ENCODE results near the gene APOL4. TPM values are rescaled to one million over a fixed set of nuclear protein-coding genes. Genes with fewer than 3 reads are reported as not detected.

Gene APOL4
- polyA plus RNA-seq, 1 donor (not counting 4 experiments of a cell fraction or from before 2014, with no cell fraction given): 0.08 TPM

GRCh38 chr22:36208914-36209313 is 7.3 kb upstream of the APOL4 start:
- dilution Hi-C loops (cut with MboI; ENCODE audit: extremely low pct_ligation_motif_present, low sequenced_read_pairs): no loop called here
- TF ChIP-seq CTCF (optimal IDR thresholded peaks at IDR 0.05 in 1 of 3, IDR thresholded peaks at IDR 0.05 in 1 of 3, conservative IDR thresholded peaks at IDR 0.05 in 1 of 3; ENCODE audit: extremely low read depth in 1 of 3, insufficient read depth in 2 of 3, low read length in 3 of 3) (no peak), EZH2 (IDR thresholded peaks at IDR 0.05; ENCODE audit: low read length) (no peak)
- Histone ChIP-seq H2AFZ (ENCODE audit: control insufficient read depth, low read length) (no peak overlapping the region), H3K4me1 (ENCODE audit: control insufficient read depth, extremely low read depth, insufficient read depth, low read length) (no peaks in the 10 kb centered on the region), H3K36me3 (ENCODE audit: control insufficient read depth in 2 of 2, extremely low read depth in 1 of 2, insufficient read depth in 2 of 2, low read length in 2 of 2) (no peaks in the 10 kb centered on the region), H3K9ac (ENCODE audit: control insufficient read depth, extremely low read depth, insufficient read depth, low read length) (no peak overlapping the region), H3K9me3 (ENCODE audit: control insufficient read depth, low read depth, low read length) (no peaks in the 10 kb centered on the region), H3K9me1 (ENCODE audit: control insufficient read depth, extremely low read depth, insufficient read depth, low read length) (no peaks in the 10 kb centered on the region), H3K4me3 (ENCODE audit: control insufficient read depth in 2 of 3, extremely low read depth in 1 of 3, insufficient read depth in 2 of 3, low read depth in 1 of 3, low read length in 3 of 3) (no peak overlapping the region), H3K27me3 (ENCODE audit: control insufficient read depth, extremely low read depth, insufficient read depth, low read length) (peaks cover 15% of the 10 kb centered on the region), H3K27ac (ENCODE audit: control insufficient read depth, insufficient read depth, low read length) (no peak overlapping the region), H3K79me2 (ENCODE audit: control insufficient read depth, insufficient read depth, low read length) (no peaks in the 10 kb centered on the region), H3K4me2 (ENCODE audit: control insufficient read depth, extremely low read depth, insufficient read depth, low read depth, low read length) (no peak overlapping the region), H4K20me1 (ENCODE audit: control insufficient read depth, extremely low read depth, insufficient read depth, low read length) (no peaks in the 10 kb centered on the region)
- FAIRE-seq (no peak), DNase-seq (ENCODE audit: low read depth, low spot score) (no peak)

- DNase-seq (ENCODE audit: low read depth, low spot score): no peak
Measured at GRCh38 chr22:36208162-36208765, 6.7 kb upstream of the APOL4 start.

More at GRCh38 chr22:36208162-36208765, 6.7 kb upstream of the APOL4 start:
- Histone ChIP-seq H2AFZ (ENCODE audit: control insufficient read depth, low read length) (no peak overlapping the region), H3K9me1 (ENCODE audit: control insufficient read depth, extremely low read depth, insufficient read depth, low read length) (no peaks in the 10 kb centered on the region), H3K9me3 (ENCODE audit: control insufficient read depth, low read depth, low read length) (no peaks in the 10 kb centered on the region), H3K4me2 (ENCODE audit: control insufficient read depth, extremely low read depth, insufficient read depth, low read depth, low read length) (no peak overlapping the region), H3K36me3 (ENCODE audit: control insufficient read depth in 2 of 2, extremely low read depth in 1 of 2, insufficient read depth in 2 of 2, low read length in 2 of 2) (no peaks in the 10 kb centered on the region), H3K4me3 (ENCODE audit: control insufficient read depth in 2 of 3, extremely low read depth in 1 of 3, insufficient read depth in 2 of 3, low read depth in 1 of 3, low read length in 3 of 3) (no peak overlapping the region), H3K27me3 (ENCODE audit: control insufficient read depth, extremely low read depth, insufficient read depth, low read length) (peaks cover 15% of the 10 kb centered on the region), H3K4me1 (ENCODE audit: control insufficient read depth, extremely low read depth, insufficient read depth, low read length) (no peaks in the 10 kb centered on the region), H3K27ac (ENCODE audit: control insufficient read depth, insufficient read depth, low read length) (no peak overlapping the region), H3K9ac (ENCODE audit: control insufficient read depth, extremely low read depth, insufficient read depth, low read length) (no peak overlapping the region), H4K20me1 (ENCODE audit: control insufficient read depth, extremely low read depth, insufficient read depth, low read length) (no peaks in the 10 kb centered on the region), H3K79me2 (ENCODE audit: control insufficient read depth, insufficient read depth, low read length) (no peaks in the 10 kb centered on the region)
- dilution Hi-C loops (cut with MboI; ENCODE audit: extremely low pct_ligation_motif_present, low sequenced_read_pairs): no loop called here
- no peak for TF ChIP-seq EZH2 (IDR thresholded peaks at IDR 0.05; ENCODE audit: low read length)
- no peak for TF ChIP-seq CTCF (optimal IDR thresholded peaks at IDR 0.05 in 1 of 3, IDR thresholded peaks at IDR 0.05 in 1 of 3, conservative IDR thresholded peaks at IDR 0.05 in 1 of 3; ENCODE audit: extremely low read depth in 1 of 3, insufficient read depth in 2 of 3, low read length in 3 of 3)
- FAIRE-seq: no peak

Data from keratinocyte (primary cell).